DND-41 (cell line): ENCODE measurements around the gene AMDHD2.

Experiments used
- EZH2 ChIP-seq: IDR thresholded peaks from 3 replicates; pipeline ENCODE4 v1.6.1; 2012; ENCODE audit warnings: borderline replicate concordance, low read depth, mild to moderate bottlenecking, moderate library complexity, low read length, inconsistent platforms; ENCODE audit not compliant: severe bottlenecking
- TF ChIP-seq, protein P1 (sequence below): IDR thresholded peaks from 2 replicates; pipeline ENCODE4 v1.5.1; 2012; ENCODE audit warnings: borderline replicate concordance, low read length, moderate library complexity, mild to moderate bottlenecking; ENCODE audit not compliant: poor library complexity, severe bottlenecking; ENCODE audit errors: extremely low read depth

DNA sequence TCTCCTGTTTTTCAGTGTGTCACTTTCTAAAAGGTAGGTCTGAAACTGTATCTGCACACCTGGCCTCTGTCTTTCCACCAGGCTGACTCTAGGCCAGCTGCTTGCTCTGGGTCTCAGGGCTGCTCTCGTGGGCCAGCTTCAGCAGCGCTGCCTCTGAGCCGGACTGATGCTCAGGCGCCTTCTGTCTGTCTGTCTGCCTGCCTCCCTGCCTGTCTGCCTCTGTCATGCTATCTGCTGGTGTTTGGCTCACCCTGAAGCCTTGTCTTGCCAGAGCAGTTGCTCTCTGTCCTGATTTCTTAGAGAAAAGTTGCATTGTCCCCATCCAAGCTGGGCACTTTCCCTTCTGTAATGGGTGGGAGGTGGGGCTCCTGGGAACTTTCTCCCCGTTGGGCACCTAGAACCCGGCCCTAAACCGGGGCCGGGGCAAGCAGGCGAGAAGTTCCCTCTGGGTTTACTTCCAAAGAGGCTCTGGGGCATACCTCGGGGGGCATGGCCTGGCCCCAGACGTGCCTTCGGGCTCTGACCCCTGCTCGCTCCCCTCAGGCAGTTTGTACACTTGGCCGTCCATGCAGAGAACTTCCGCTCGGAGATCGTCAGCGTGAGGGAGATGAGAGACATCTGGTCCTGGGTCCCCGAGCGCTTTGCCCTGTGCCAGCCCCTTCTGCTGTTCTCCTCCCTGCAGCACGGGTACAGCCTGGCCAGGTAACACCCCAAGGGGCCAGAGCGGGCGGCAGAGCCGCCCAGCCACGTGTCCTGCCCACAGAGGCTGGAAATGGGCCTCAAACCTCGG, 22.3 kb upstream of the AMDHD2 start:
- TF ChIP-seq, protein P1, sequence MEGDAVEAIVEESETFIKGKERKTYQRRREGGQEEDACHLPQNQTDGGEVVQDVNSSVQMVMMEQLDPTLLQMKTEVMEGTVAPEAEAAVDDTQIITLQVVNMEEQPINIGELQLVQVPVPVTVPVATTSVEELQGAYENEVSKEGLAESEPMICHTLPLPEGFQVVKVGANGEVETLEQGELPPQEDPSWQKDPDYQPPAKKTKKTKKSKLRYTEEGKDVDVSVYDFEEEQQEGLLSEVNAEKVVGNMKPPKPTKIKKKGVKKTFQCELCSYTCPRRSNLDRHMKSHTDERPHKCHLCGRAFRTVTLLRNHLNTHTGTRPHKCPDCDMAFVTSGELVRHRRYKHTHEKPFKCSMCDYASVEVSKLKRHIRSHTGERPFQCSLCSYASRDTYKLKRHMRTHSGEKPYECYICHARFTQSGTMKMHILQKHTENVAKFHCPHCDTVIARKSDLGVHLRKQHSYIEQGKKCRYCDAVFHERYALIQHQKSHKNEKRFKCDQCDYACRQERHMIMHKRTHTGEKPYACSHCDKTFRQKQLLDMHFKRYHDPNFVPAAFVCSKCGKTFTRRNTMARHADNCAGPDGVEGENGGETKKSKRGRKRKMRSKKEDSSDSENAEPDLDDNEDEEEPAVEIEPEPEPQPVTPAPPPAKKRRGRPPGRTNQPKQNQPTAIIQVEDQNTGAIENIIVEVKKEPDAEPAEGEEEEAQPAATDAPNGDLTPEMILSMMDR = no peak
- TF ChIP-seq EZH2 = no peak
